Sigmoid colon (tissue), 7 donors: ENCODE results near the gene TNNI2. TPM values are rescaled to one million over a fixed set of nuclear protein-coding genes. Genes with fewer than 3 reads are reported as not detected.
"Not testable (repeated sequence)": the region's sequence is repeated elsewhere in the genome, so short reads cannot be mapped to it uniquely, and the experiment has no call there.

Source experiments
- DNase-seq: peaks from one replicate; pipeline ENCODE4 v3.0.0-alpha.2; 2019
- H3K27ac ChIP-seq, 4 donors: fragments of 200-600 bp; sonication (generic); one replicate each; pipeline ENCODE4 v1.5.1; 2016 to 2019; ENCODE audit warnings: mild to moderate bottlenecking in 1 of 4
- H3K27me3 ChIP-seq, 3 donors: fragments of 200-600 bp; sonication (generic); one replicate each; pipeline ENCODE4 v1.5.1; 2019; ENCODE audit warnings: mild to moderate bottlenecking in 1 of 3
- H3K36me3 ChIP-seq, 4 donors: fragments of 200-600 bp; sonication (generic); one replicate each; pipeline ENCODE4 v1.5.1; 2016 to 2019
- H3K4me1 ChIP-seq, 4 donors: fragments of 200-600 bp; sonication (generic); one replicate each; pipeline ENCODE4 v1.5.1; 2017 to 2019
- H3K4me3 ChIP-seq, 4 donors: fragments of 200-600 bp; sonication (generic); one replicate each; pipeline ENCODE4 v1.5.1; 2017 to 2019; ENCODE audit warnings: mild to moderate bottlenecking in 2 of 4, moderate library complexity in 1 of 4
- H3K9me3 ChIP-seq, 4 donors: fragments of 200-600 bp in 3 of 4; sonication (generic) in 3 of 4; one replicate each; pipeline versions ENCODE4 v1.5.1 to v1.6.1; 2013 to 2019
- CTCF ChIP-seq, 4 experiments: fragments of 450-650 bp in 3 of 4; fragments of 200-600 bp in 1 of 4; IDR thresholded peaks; one replicate each; pipeline ENCODE4 v1.5.1; 2016 to 2019; ENCODE audit warnings: antibody characterized with exemption in 4 of 4, mild to moderate bottlenecking in 3 of 4, moderate library complexity in 2 of 4
- EP300 ChIP-seq, 4 donors: sonication (generic); formaldehyde crosslinking; IDR thresholded peaks; one replicate each; pipeline ENCODE4 v1.6.1; 2017; ENCODE audit warnings: antibody characterized with exemption in 4 of 4
- POLR2A ChIP-seq, 2 donors: fragments of 450-650 bp; IDR thresholded peaks; one replicate each; pipeline ENCODE4 v1.6.1; 2016; ENCODE audit warnings: antibody characterized with exemption in 2 of 2, mild to moderate bottlenecking in 2 of 2, moderate library complexity in 2 of 2
- POLR2AphosphoS5 ChIP-seq, 4 donors: sonication (generic); formaldehyde crosslinking; IDR thresholded peaks; one replicate each; pipeline ENCODE4 v1.6.1; 2017; ENCODE audit warnings: antibody characterized with exemption in 4 of 4
- WGBS, 2 donors: extraction: QIAGEN DNeasy Blood & Tissue Kit; methylation state at CpG; one replicate each; pipeline ENCODE4 v1.1.7; 2013; 5-methylcytosine and 5-hydroxymethylcytosine counted together
- intact Hi-C: fragments of 100-400 bp; cut with DNase I; formaldehyde crosslinking; loops from one replicate; pipeline ENCODE4 v1.15.1; 2023
- polyA plus RNA-seq, 3 donors: library from polyadenylated mRNA; stranded (reverse); fragments of 200-250 nt; gene quantifications; one replicate each; pipeline ENCODE4 v1.2.3, GENCODE V29; 2013
- total RNA-seq, 4 donors: library from RNA; depleted of rRNA; stranded (reverse); fragments of >200 nt; gene quantifications; one replicate each; pipeline ENCODE4 v1.1.0, GENCODE V29; 2016
- donor health status: healthy with polysubstance abuse.
- donor health status: Bipolar disorder and iron deficiency.
- donor health status: healthy.

TNNI2 gene
- total and polyA plus RNA-seq, 7 donors: 1.7 to 2.4 TPM; not detected in 5

GRCh38 chr11:1883346-1884302, 44.8 kb downstream of the TNNI2 start:
- H3K27ac ChIP-seq: peak overlapping the region in 1 of 4 donors; percentile 78
- H3K36me3 ChIP-seq: peaks cover 0 to 6% (median 0%) of the 10 kb centered on the region in 4 donors
- no peak overlapping the region for H3K4me3 ChIP-seq
- no peak for TF ChIP-seq CTCF (IDR thresholded peaks at IDR 0.05)
- no peak for TF ChIP-seq POLR2AphosphoS5 (IDR thresholded peaks at IDR 0.05)
- no peak for TF ChIP-seq EP300 (IDR thresholded peaks at IDR 0.05)
- TF ChIP-seq POLR2A (IDR thresholded peaks at IDR 0.05): no peak
- intact Hi-C loops: loop anchor here (5.0 kb wide), 2 partner anchors 46 to 191 kb away; partner anchors contain the start of gene TNNI2
- peaks cover 0 to 29% (median 24%) of the 10 kb centered on the region in 4 donors for H3K4me1 ChIP-seq
- no peak for DNase-seq
- no peaks in the 10 kb centered on the region for H3K9me3 ChIP-seq
- no peaks in the 10 kb centered on the region for H3K27me3 ChIP-seq
- WGBS, 2 donors: 91 to 93% methylated on average over 14 of the region's 14 CpGs

DNA sequence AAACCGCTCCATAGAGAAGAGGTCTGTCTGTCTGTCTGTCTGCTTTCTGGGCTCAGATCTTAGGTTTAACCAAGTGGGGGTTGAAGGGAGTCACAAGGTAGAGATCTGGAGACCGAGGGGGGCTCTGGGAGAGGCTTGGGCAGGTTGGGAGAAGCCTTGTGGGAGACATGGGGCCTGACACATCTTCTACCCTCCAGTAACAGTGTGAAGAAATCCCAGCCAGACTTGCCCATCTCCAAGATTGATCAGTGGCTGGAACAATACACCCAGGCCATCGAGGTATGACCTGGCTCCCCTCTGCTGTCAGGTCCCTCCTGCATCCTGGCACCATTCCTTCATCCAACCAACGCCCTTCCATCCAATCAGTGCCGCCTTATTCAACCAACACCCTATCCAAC, 45.5 kb downstream of the TNNI2 start:
- Histone ChIP-seq H3K4me1 (peaks cover 0 to 29% (median 24%) of the 10 kb centered on the region in 4 donors), H3K36me3 (peaks cover 0 to 6% (median 0%) of the 10 kb centered on the region in 4 donors), H3K4me3 (no peak overlapping the region), H3K27me3 (no peaks in the 10 kb centered on the region), H3K9me3 (no peaks in the 10 kb centered on the region), H3K27ac (no peak overlapping the region)
- WGBS, 2 donors: 75 to 93% methylated on average over 5 of the region's 5 CpGs
- TF ChIP-seq CTCF (IDR thresholded peaks at IDR 0.05): no peak
- no peak for TF ChIP-seq POLR2A (IDR thresholded peaks at IDR 0.05)
- TF ChIP-seq POLR2AphosphoS5 (IDR thresholded peaks at IDR 0.05): no peak
- no peak for TF ChIP-seq EP300 (IDR thresholded peaks at IDR 0.05)
- intact Hi-C loops: loop anchor here (5.0 kb wide), 2 partner anchors 47 to 192 kb away; partner anchors contain the start of gene TNNI2
- DNase-seq: no peak

DNA sequence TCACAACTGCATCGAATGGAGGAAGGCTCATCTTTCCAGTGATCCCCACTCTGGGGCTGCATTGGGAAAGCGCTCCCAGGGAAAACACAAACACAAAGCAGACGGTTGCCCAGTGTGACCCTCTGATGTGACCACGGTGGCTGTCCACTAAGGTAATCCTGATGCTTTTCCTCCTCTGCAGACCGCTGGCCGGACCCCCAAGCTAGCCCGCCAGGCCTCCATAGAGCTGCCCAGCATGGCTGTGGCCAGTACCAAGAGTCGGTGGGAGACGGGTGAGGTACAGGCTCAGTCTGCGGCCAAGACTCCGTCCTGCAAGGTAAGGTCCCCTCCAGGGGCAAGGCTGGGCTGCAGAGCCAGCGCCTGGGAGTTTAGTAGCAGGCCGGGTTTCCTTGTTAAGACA, 47.8 kb downstream of the TNNI2 start:
- H3K27ac ChIP-seq, H3K9me3 ChIP-seq, H3K27me3 ChIP-seq, intact Hi-C loops, H3K4me3 ChIP-seq, H3K36me3 ChIP-seq: not testable (repeated sequence)
- H3K4me1 ChIP-seq: peaks cover 0 to 13% (median 9%) of the 10 kb centered on the region in 4 donors
- WGBS, 2 donors: 87 to 93% methylated on average over 13 of the region's 13 CpGs
- peak; percentile 28 for DNase-seq

DNA sequence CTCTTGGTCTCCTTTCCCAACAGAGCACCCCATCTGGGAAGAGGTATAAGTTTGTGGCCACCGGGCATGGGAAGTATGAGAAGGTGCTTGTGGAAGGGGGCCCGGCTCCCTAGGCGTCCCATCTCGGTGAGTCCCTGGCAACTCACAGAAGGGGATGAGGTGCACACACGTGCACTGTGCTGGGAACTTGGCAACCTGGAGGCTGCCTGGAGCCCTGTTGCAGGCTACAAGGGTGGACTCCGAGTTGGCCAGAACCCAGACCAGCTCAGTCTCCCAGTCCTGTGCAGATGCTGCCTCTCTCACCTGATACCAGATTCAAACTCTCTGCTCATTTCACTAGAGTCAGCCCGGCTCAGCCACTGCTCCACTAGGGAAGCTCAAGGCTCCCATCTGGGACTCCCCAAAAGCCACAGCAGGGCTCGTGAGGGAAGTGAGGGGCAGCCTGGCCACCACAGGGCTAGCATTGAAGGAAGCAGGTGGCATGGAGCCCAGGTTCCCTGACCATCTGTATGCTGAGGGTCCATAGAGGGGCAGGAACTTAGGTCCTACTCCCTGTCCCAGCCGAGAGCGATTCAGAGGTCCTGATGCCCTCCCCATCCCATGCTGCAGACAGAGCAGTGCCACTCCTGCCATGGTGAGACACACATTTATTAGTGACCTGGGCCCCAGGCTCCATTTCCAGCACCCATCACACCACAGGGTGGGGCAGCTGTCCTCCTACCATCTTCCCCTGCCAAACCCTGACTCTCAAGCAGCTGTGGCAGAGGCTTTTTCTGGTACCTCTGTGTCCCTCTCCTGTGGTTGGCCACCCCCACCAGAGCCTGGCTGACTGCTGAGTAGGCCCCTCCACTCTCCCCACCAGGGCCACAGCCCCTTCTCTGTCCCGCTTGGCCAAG, 48.9 kb downstream of the TNNI2 start:
- peaks cover 0 to 2% (median 0%) of the 10 kb centered on the region in 4 donors for H3K4me1 ChIP-seq
- no peak overlapping the region for H3K27ac ChIP-seq
- DNase-seq: no peak

More for the DNA sequence above, 48.9 kb downstream of the TNNI2 start:
- no peak overlapping the region for H3K4me3 ChIP-seq
- H3K27me3 ChIP-seq: no peaks in the 10 kb centered on the region
- intact Hi-C loops: no loop called here
- peaks cover 0 to 6% (median 0%) of the 10 kb centered on the region in 4 donors for H3K36me3 ChIP-seq
- TF ChIP-seq EP300 (IDR thresholded peaks at IDR 0.05): no peak
- no peak for TF ChIP-seq POLR2AphosphoS5 (IDR thresholded peaks at IDR 0.05)
- TF ChIP-seq CTCF (IDR thresholded peaks at IDR 0.05): no peak
- no peak for TF ChIP-seq POLR2A (IDR thresholded peaks at IDR 0.05)
- no peaks in the 10 kb centered on the region for H3K9me3 ChIP-seq
- whole genome bisulfite sequencing, 2 donors: 76 to 81% methylated on average over 11 of the region's 11 CpGs
